Measurements from ENCODE around the gene UBFD1.
"Not testable (repeated sequence)": the region's sequence is repeated elsewhere in the genome, so short reads cannot be mapped to it uniquely, and the experiment has no call there.

Gene UBFD1

GRCh38 chr16:23609929-23610328 lies 52.4 kb downstream of the UBFD1 start:
- no peak for DNase-seq

GRCh38 chr16:23610905-23611304 lies 53.4 kb downstream of the UBFD1 start:
- not testable (repeated sequence) for DNase-seq

- no peak for DNase-seq
These were observed 54.4 kb downstream of the UBFD1 start for GRCh38 chr16:23611936-23612335.

- DNase-seq, result no peak
These were observed 58.3 kb downstream of the UBFD1 start for GRCh38 chr16:23615805-23616204.

Data from fibroblast of skin of scalp (primary cell).